GOT3 (cell line): ENCODE measurements around the gene BTRC.
"Not testable (repeated sequence)": the region's sequence is repeated elsewhere in the genome, so short reads cannot be mapped to it uniquely, and the experiment has no call there.

Experiments
- DNase-seq: peaks from one replicate; lab custom pipeline; 2025; ENCODE audit warnings: mixed read lengths; lab: John Stamatoyannopoulos, UW

Gene BTRC

GRCh38 chr10:101346177-101346576 lies 7.8 kb upstream of the BTRC start:
- DNase-seq: no peak

- DNase-seq: no peak
These were observed 2.9 kb upstream of the BTRC start for GRCh38 chr10:101351017-101351416.

- no peak for DNase-seq
These were observed 2.5 kb upstream of the BTRC start for GRCh38 chr10:101351477-101351876.

GRCh38 chr10:101352857-101353256 lies 1.1 kb upstream of the BTRC start:
- not testable (repeated sequence) for DNase-seq

- no peak for DNase-seq
These were observed 535 bp downstream of the BTRC start for GRCh38 chr10:101354328-101355071.

DNA sequence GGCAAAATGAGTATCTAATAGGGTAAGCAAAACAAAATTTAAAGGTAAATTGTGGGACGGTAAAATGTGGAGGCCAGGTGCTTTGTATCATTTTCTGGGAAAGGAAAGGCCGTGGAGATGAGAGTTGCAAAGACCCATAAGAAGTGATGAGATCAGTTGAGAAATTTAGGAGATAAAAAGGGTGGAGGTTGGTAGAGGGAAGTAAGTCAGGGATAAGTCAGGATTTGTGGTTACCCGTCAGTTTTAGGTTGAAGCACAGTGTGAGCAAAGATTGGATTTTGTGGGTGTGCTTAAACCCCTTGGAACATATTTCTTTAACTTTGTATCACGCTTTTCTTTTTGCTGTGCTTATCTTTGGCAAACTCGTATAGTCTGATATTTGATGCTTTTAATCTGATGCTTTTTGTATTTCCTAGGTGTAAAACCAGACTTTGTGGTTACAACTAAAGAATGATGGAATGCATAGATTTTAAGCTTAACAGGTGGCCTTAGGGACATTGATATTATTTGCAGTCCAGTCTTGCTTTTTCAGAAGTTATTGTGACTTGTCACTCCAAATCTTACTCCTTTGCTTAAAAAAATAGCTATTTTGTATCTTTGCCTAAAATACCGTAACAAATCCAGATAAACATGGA lies 1.2 kb downstream of the BTRC start:
- no peak for DNase-seq

DNA sequence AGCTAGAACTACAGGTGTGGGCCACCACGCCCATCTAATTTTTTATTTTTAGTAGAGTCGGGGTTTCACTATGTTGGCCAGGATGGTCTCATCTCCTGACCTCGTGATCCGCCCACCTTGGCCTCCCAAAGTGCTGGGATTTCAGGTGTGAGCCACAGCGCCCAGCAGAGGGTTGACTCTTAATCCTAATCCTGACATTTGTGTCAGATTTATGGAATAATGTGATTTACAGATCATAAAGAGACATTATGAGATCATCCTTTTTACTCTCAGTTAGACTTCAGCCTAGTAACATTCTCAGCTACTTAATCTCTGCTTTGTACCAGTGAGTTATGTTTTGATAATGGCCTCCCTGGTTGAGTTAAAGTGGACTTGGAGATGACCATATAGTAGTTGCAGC lies 2.2 kb downstream of the BTRC start:
- no peak for DNase-seq

DNA sequence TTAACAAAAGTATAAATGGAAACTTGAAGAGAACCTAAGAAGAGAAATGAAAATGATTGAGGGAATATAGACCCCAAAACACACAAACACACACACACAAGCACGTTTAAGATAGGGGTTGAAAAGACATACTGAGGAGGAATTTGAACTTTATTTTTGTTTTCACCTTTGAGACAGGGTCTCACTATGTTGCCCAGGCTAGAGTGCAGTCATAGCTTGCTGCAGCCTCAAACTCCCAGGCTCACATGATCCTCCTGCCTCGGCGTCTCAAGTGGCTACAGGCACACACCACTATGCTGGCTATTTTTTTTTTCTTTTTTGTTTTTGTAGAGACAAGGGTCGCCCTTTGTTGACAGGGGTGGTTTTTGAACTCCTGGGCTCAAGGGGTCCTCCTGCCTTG lies 4.0 kb downstream of the BTRC start:
- DNase-seq: no peak

DNA sequence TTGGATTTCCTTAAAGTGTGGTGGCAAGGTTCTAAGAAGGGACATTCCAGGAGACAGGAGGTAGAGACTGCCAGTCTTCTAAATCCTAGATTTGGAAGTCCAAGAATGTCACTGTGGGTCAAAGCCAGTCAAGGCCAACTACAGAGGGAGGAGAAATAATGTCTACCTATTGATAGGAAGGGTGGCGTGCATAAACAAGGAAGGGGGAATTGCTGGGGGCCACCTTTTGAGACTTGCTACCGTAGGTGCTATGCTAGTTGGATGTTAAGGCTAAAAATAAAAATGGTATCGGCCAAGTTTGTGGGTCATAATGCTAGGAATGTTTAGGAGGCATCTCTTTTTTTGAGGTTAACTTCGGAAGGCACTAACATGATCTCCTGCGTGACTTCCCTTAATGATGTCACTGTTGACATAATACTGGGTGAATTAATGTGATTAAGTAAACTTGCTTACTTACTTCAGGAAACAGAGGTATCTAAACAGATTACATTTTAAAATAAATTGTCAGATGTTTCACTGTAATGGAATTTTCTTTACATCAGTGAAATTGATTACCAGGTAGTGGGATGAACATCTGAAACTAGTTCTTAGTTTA lies 4.8 kb downstream of the BTRC start:
- no peak for DNase-seq

DNA sequence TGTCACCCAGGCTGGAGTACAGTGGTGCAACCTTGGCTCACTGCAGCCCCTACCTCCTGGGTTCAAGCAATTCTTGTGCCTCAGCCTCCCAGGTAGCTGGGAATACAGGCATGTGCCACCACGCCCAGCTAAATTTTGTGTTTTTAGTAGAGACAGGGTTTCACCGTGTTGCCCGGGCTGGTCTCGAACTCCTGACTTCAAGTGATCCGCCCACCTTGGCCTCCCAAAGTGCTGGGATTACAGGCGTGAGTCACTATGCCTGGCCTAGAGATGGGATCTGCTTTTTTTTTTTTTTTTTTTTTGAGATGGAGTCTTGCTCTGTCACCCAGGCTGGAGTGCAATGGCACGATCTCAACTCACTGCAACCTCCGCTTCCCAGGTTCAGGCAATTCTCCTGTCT lies 6.1 kb downstream of the BTRC start:
- DNase-seq: not testable (repeated sequence)

- not testable (repeated sequence) for DNase-seq
These were observed 6.9 kb downstream of the BTRC start for GRCh38 chr10:101360841-101361240.

DNA sequence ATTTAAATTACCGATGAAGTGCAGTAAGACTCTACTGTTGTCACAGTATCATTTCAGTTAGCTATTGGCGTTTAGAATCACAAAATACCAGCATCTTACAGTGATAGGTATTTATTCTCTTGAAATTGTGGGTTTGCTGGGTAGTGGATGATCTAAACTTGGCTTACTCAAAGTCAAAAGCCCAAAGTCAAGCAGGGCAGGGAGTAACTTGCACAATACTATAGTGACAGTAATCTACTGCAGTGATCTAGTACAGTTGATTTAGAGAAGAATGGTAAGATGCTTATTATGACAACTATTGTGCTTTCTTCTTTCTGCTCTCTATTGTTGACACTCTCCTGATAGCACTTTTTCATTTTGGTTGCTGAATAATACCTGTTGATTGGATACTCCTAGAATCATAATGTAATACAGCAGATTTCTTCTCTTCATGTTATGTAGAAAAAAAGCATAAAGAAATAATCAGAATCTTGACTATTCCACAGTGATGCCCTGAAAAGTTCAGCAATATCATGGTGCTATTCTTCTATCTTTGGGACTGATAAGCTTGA lies 10.0 kb downstream of the BTRC start:
- DNase-seq: no peak

GRCh38 chr10:101364721-101365120 lies 10.8 kb downstream of the BTRC start:
- no peak for DNase-seq

DNA sequence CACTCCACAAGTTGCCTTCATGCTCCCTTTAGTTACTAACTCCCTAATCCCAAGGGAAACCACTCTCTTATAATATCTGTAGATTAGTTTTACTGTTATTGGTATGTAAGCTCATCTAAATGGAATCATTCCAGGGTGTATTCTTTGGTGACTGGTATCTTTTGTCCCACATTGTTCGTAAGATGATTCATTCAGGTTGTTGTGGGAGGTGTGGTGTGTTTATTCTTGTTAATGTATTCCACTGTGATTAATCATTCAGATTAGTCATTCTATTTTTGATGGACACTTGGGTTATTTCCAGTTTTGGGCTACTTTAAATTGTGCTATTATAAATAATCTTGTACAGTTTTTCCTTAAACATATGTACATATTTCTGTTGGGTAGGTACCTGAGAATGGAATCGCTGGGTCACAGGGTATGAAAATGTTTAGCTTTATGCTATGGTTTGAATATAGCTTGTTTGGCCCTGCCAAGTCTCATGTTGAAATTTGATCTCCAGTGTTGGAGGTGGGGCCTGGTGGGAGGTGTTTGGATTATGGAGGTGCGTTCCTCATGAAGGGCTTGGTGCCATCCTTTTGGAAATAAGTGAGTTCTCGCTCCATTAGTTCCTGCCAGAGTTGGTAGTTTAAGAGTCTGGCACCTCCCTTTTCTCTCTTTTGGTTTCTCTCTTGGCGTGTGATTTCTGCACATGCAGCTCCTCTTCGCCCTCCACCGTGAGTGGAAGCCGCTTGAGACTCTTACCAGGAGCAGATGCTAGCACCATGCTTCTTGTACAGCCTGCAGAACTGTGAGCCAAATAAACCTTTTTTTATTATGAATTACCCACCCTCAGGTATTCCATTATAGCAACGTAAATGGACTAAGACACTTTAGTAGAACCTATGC lies 13.8 kb downstream of the BTRC start:
- DNase-seq: no peak

GRCh38 chr10:101373063-101373462 lies 19.1 kb downstream of the BTRC start:
- no peak for DNase-seq

- not testable (repeated sequence) for DNase-seq
These were observed 20.0 kb downstream of the BTRC start for GRCh38 chr10:101373993-101374392.

GRCh38 chr10:101375076-101375475 lies 21.1 kb downstream of the BTRC start:
- DNase-seq: no peak

GRCh38 chr10:101379663-101380352 lies 25.8 kb downstream of the BTRC start:
- DNase-seq: no peak

GRCh38 chr10:101380353-101381017 lies 26.5 kb downstream of the BTRC start:
- DNase-seq: no peak

DNA sequence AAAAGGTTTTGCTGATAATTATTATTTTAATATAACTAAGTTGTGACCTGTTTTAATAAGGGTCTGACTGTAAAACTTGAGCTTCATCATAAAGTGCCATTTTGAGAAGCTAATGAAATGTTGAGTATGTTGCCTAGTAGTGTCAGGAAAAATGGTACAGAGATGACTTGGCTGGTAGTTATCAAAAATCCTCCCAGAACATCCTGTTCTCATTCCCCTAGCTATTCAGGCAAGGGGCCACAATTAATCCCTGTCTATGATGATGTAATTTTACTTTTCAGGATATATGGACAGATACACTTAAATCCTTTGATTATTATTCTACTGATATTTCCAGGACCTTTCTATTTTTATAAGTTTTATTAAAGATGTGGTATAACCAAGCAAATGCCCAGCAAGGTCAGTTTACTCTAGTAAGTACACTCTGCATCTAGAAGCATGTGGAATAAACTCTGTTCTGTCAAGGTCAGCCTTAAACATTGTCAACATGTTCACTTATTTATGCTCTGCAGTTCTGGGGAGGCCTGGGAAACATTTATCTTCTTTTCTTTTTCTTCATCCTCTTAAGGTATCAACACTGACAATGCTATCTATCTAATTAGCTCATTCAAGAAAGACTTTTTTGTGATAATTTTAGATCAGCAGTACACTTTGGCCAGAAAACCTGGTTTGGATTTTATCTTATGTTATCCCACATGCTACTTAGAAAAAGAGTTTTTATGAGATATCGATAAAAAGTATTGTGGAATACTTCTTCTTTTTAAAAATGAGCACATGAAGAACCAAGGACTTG lies 32.1 kb downstream of the BTRC start:
- no peak for DNase-seq
